Left ventricle myocardium inferior (tissue), 1 donor: Measurements from ENCODE around the gene LHX1. TPM values are rescaled to one million over a fixed set of nuclear protein-coding genes. Genes with fewer than 3 reads are reported as not detected.

Experiments used
- DNase-seq: peaks from one replicate; pipeline ENCODE4 v3.0.0-alpha.2; 2020
- H3K27ac ChIP-seq: fragments of 200-600 bp; replicated peaks from 2 replicates; pipeline ENCODE4 v1.8.0; 2021
- H3K27me3 ChIP-seq: fragments of 200-600 bp; 2 replicates; pipeline ENCODE4 v1.8.0; 2021; ENCODE audit warnings: low read depth
- H3K36me3 ChIP-seq: fragments of 200-600 bp; 2 replicates; pipeline ENCODE4 v1.8.0; 2021
- H3K4me1 ChIP-seq: fragments of 200-600 bp; 2 replicates; pipeline ENCODE4 v1.8.0; 2021
- H3K4me3 ChIP-seq: fragments of 200-600 bp; 2 replicates; pipeline ENCODE4 v1.8.0; 2021; ENCODE audit warnings: mild to moderate bottlenecking, moderate library complexity
- H3K9me3 ChIP-seq: fragments of 200-600 bp; replicated peaks from 2 replicates; pipeline ENCODE4 v1.8.0; 2021
- CTCF ChIP-seq: fragments of 200-600 bp; IDR thresholded peaks from 2 replicates; pipeline ENCODE4 v1.8.0; 2021; ENCODE audit warnings: antibody characterized with exemption, mild to moderate bottlenecking, borderline replicate concordance
- intact Hi-C: fragments of 100-400 bp; cut with micrococcal nuclease; formaldehyde crosslinking; loops from one replicate; pipeline ENCODE4 v1.11.0; 2022
- total RNA-seq: library from RNA; stranded (reverse); fragmentation: NEBNext Ultra II Directional; extraction: Animal tissue kit (Norgen Biotek cat#: 25700); gene quantifications from one replicate; pipeline ENCODE4 v1.2.1, GENCODE V29; 2021
- donor health status: DM: no; HTN: yes; CAD: no; lungs with severe emphysema.

The LHX1 gene
- total RNA-seq, 1 donor from 2014 or later = not detected

GRCh38 chr17:36934144-36934691 is 3.1 kb upstream of the LHX1 start:
- Histone ChIP-seq H3K27ac (no peak overlapping the region), H3K36me3 (no peaks in the 10 kb centered on the region), H3K4me3 (peak overlapping the region; percentile 55), H3K9me3 (no peaks in the 10 kb centered on the region), H3K4me1 (peaks cover 77% of the 10 kb centered on the region), H3K27me3 (peaks cover 100% of the 10 kb centered on the region)
- no peak for DNase-seq
- no peak for TF ChIP-seq CTCF
- intact Hi-C loops = no loop called here

- intact Hi-C loops = no loop called here
- H3K36me3 ChIP-seq = no peaks in the 10 kb centered on the region
- H3K4me1 ChIP-seq = peaks cover 83% of the 10 kb centered on the region
- no peak for DNase-seq
- H3K27me3 ChIP-seq = peaks cover 100% of the 10 kb centered on the region
- peak overlapping the region; percentile 55 for H3K4me3 ChIP-seq
- TF ChIP-seq CTCF = no peak
- H3K9me3 ChIP-seq = no peaks in the 10 kb centered on the region
- H3K27ac ChIP-seq = no peak overlapping the region
These were observed 2.3 kb upstream of the LHX1 start for GRCh38 chr17:36934692-36935630.

GRCh38 chr17:36935671-36936454 is 1.4 kb upstream of the LHX1 start:
- no peaks in the 10 kb centered on the region for H3K36me3 ChIP-seq
- TF ChIP-seq CTCF = no peak
- H3K27me3 ChIP-seq = peaks cover 100% of the 10 kb centered on the region
- H3K9me3 ChIP-seq = no peaks in the 10 kb centered on the region
- H3K27ac ChIP-seq = no peak overlapping the region
- H3K4me1 ChIP-seq = peaks cover 83% of the 10 kb centered on the region
- intact Hi-C loops = no loop called here
- no peak for DNase-seq
- peak overlapping the region; percentile 55 for H3K4me3 ChIP-seq

- H3K36me3 ChIP-seq = no peaks in the 10 kb centered on the region
- H3K27me3 ChIP-seq = peaks cover 100% of the 10 kb centered on the region
- peaks cover 83% of the 10 kb centered on the region for H3K4me1 ChIP-seq
- no peak for TF ChIP-seq CTCF
- H3K9me3 ChIP-seq = no peaks in the 10 kb centered on the region
- intact Hi-C loops = no loop called here
- peak overlapping the region; percentile 55 for H3K4me3 ChIP-seq
- H3K27ac ChIP-seq = no peak overlapping the region
- no peak for DNase-seq
These were observed 747 bp upstream of the LHX1 start for GRCh38 chr17:36936455-36937000.

- Histone ChIP-seq H3K27ac (no peak overlapping the region), H3K4me3 (peak overlapping the region; percentile 55), H3K36me3 (no peaks in the 10 kb centered on the region), H3K9me3 (no peaks in the 10 kb centered on the region), H3K27me3 (peaks cover 100% of the 10 kb centered on the region), H3K4me1 (peaks cover 81% of the 10 kb centered on the region)
- no peak for TF ChIP-seq CTCF
- no peak for DNase-seq
- intact Hi-C loops = no loop called here
These were observed 787 bp downstream of the LHX1 start for GRCh38 chr17:36937959-36938565.
